Effector memory CD8-positive, alpha-beta T cell (primary cell): ENCODE data around the gene DPF3.

Experiments used
- ATAC-seq: fragments of 150-1000 bp; cut with Tn5 transposase; replicated peaks from 2 replicates; pipeline ENCODE4 v1.10.0; 2021; ENCODE audit warnings: mild to moderate bottlenecking, moderate library complexity
- DNase-seq, 3 experiments: peaks; one replicate each; pipeline ENCODE4 v3.0.0; 2021
- H3K27ac Mint-ChIP-seq, 2 donors: one replicate each; pipeline ENCODE4 v1.8.0; 2022; ENCODE audit warnings: mild to moderate bottlenecking in 2 of 2, mixed read lengths in 2 of 2, moderate library complexity in 2 of 2
- H3K27me3 Mint-ChIP-seq, 2 donors: one replicate each; pipeline ENCODE4 v1.8.0; 2022; ENCODE audit warnings: mixed read lengths in 2 of 2
- H3K36me3 Mint-ChIP-seq: one replicate; pipeline ENCODE4 v1.8.0; 2022; ENCODE audit warnings: mild to moderate bottlenecking, moderate library complexity, mixed read lengths; ENCODE audit not compliant: insufficient read depth
- H3K4me1 Mint-ChIP-seq, 2 donors: one replicate each; pipeline ENCODE4 v1.8.0; 2022; ENCODE audit warnings: low read depth in 2 of 2, mixed read lengths in 2 of 2
- H3K4me3 Mint-ChIP-seq, 2 donors: one replicate each; pipeline ENCODE4 v1.8.0; 2022; ENCODE audit warnings: mild to moderate bottlenecking in 2 of 2, mixed read lengths in 2 of 2, moderate library complexity in 2 of 2
- H3K9me3 Mint-ChIP-seq, 2 donors: one replicate each; pipeline ENCODE4 v1.8.0; 2022; ENCODE audit warnings: mixed read lengths in 2 of 2

Gene DPF3

GRCh38 chr14:72788255-72788654 lies 105.6 kb downstream of the DPF3 start:
- no peak overlapping the region for H3K27ac Mint-ChIP-seq
- no peaks in the 10 kb centered on the region for H3K9me3 Mint-ChIP-seq
- H3K36me3 Mint-ChIP-seq: no peaks in the 10 kb centered on the region
- peaks cover 12 to 14% of the 10 kb centered on the region in 2 donors for H3K27me3 Mint-ChIP-seq
- H3K4me1 Mint-ChIP-seq: peaks cover 0 to 4% of the 10 kb centered on the region in 2 donors
- ATAC-seq (no peak), DNase-seq (no peak)
- no peak overlapping the region for H3K4me3 Mint-ChIP-seq

GRCh38 chr14:72787841-72788240 lies 106.1 kb downstream of the DPF3 start:
- H3K4me3 Mint-ChIP-seq: no peak overlapping the region
- peaks cover 8 to 10% of the 10 kb centered on the region in 2 donors for H3K27me3 Mint-ChIP-seq
- DNase-seq (no peak), ATAC-seq (no peak)
- H3K27ac Mint-ChIP-seq: no peak overlapping the region
- no peaks in the 10 kb centered on the region for H3K9me3 Mint-ChIP-seq
- no peaks in the 10 kb centered on the region for H3K36me3 Mint-ChIP-seq
- H3K4me1 Mint-ChIP-seq: peaks cover 0 to 4% of the 10 kb centered on the region in 2 donors

- ATAC-seq: no peak
- Mint-ChIP-seq H3K4me1 (peaks cover 0 to 4% of the 10 kb centered on the region in 2 donors), H3K9me3 (no peaks in the 10 kb centered on the region)
These were observed 107.2 kb downstream of the DPF3 start for GRCh38 chr14:72786378-72787350.

GRCh38 chr14:72783741-72784140 lies 110.2 kb downstream of the DPF3 start:
- DNase-seq: no peak
- Mint-ChIP-seq H3K36me3 (no peaks in the 10 kb centered on the region), H3K4me1 (no peaks in the 10 kb centered on the region), H3K9me3 (no peaks in the 10 kb centered on the region), H3K4me3 (no peak overlapping the region), H3K27ac (no peak overlapping the region), H3K27me3 (no peaks in the 10 kb centered on the region)
- no peak for ATAC-seq

More at GRCh38 chr14:72786378-72787350, 107.2 kb downstream of the DPF3 start:
- Mint-ChIP-seq H3K27ac (no peak overlapping the region), H3K36me3 (no peaks in the 10 kb centered on the region), H3K4me3 (no peak overlapping the region), H3K27me3 (no peaks in the 10 kb centered on the region)
- DNase-seq: no peak

GRCh38 chr14:72782817-72783216 lies 111.1 kb downstream of the DPF3 start:
- DNase-seq: no peak
- H3K4me3 Mint-ChIP-seq: no peak overlapping the region
- no peaks in the 10 kb centered on the region for H3K4me1 Mint-ChIP-seq
- no peak overlapping the region for H3K27ac Mint-ChIP-seq
- no peaks in the 10 kb centered on the region for H3K27me3 Mint-ChIP-seq
- no peak for ATAC-seq
- H3K9me3 Mint-ChIP-seq: no peaks in the 10 kb centered on the region
- H3K36me3 Mint-ChIP-seq: no peaks in the 10 kb centered on the region

GRCh38 chr14:72781561-72782508 lies 112.1 kb downstream of the DPF3 start:
- H3K4me3 Mint-ChIP-seq: no peak overlapping the region
- H3K9me3 Mint-ChIP-seq: peaks cover 0 to 1% of the 10 kb centered on the region in 2 donors
- H3K27me3 Mint-ChIP-seq: peaks cover 0 to under 1% of the 10 kb centered on the region in 2 donors
- H3K27ac Mint-ChIP-seq: no peak overlapping the region
- H3K36me3 Mint-ChIP-seq: no peaks in the 10 kb centered on the region
- DNase-seq (no peak), ATAC-seq (no peak)
- H3K4me1 Mint-ChIP-seq: peaks cover 0 to 5% of the 10 kb centered on the region in 2 donors

GRCh38 chr14:72780751-72781150 lies 113.2 kb downstream of the DPF3 start:
- Mint-ChIP-seq H3K4me3 (no peak overlapping the region), H3K36me3 (no peaks in the 10 kb centered on the region), H3K27me3 (peaks cover 0 to 9% of the 10 kb centered on the region in 2 donors), H3K9me3 (peaks cover 0 to 1% of the 10 kb centered on the region in 2 donors), H3K4me1 (peaks cover 2 to 8% of the 10 kb centered on the region in 2 donors), H3K27ac (no peak overlapping the region)
- no peak for ATAC-seq
- no peak for DNase-seq

GRCh38 chr14:72779679-72780078 lies 114.2 kb downstream of the DPF3 start:
- no peak for ATAC-seq
- Mint-ChIP-seq H3K4me3 (no peak overlapping the region), H3K27me3 (peaks cover 0 to 19% of the 10 kb centered on the region in 2 donors), H3K9me3 (peaks cover 0 to 1% of the 10 kb centered on the region in 2 donors), H3K27ac (no peak overlapping the region), H3K4me1 (peaks cover 3 to 8% of the 10 kb centered on the region in 2 donors), H3K36me3 (no peaks in the 10 kb centered on the region)
- DNase-seq: no peak

GRCh38 chr14:72777636-72778035 lies 116.3 kb downstream of the DPF3 start:
- H3K27ac Mint-ChIP-seq: no peak overlapping the region
- H3K9me3 Mint-ChIP-seq: peaks cover 0 to 1% of the 10 kb centered on the region in 2 donors
- no peak for DNase-seq
- H3K36me3 Mint-ChIP-seq: no peaks in the 10 kb centered on the region
- peaks cover 3 to 8% of the 10 kb centered on the region in 2 donors for H3K4me1 Mint-ChIP-seq
- ATAC-seq: no peak
- no peak overlapping the region for H3K4me3 Mint-ChIP-seq
- H3K27me3 Mint-ChIP-seq: peaks cover 0 to 19% of the 10 kb centered on the region in 2 donors

GRCh38 chr14:72776701-72777261 lies 117.1 kb downstream of the DPF3 start:
- ATAC-seq: no peak
- Mint-ChIP-seq H3K4me3 (peak overlapping the region in 1 of 2 donors; percentile 19), H3K27ac (no peak overlapping the region)

GRCh38 chr14:72775923-72776554 lies 117.9 kb downstream of the DPF3 start:
- Mint-ChIP-seq H3K4me1 (peaks cover 3 to 8% of the 10 kb centered on the region in 2 donors), H3K4me3 (no peak overlapping the region), H3K36me3 (no peaks in the 10 kb centered on the region), H3K27me3 (peaks cover 0 to 26% of the 10 kb centered on the region in 2 donors), H3K27ac (no peak overlapping the region), H3K9me3 (peaks cover 0 to 1% of the 10 kb centered on the region in 2 donors)
- DNase-seq (no peak), ATAC-seq (no peak)

More at GRCh38 chr14:72776701-72777261, 117.1 kb downstream of the DPF3 start:
- Mint-ChIP-seq H3K9me3 (peaks cover 0 to 1% of the 10 kb centered on the region in 2 donors), H3K27me3 (peaks cover 0 to 23% of the 10 kb centered on the region in 2 donors), H3K4me1 (peaks cover 3 to 8% of the 10 kb centered on the region in 2 donors), H3K36me3 (no peaks in the 10 kb centered on the region)
- DNase-seq: no peak

- no peak for DNase-seq
- H3K9me3 Mint-ChIP-seq: peaks cover 0 to 1% of the 10 kb centered on the region in 2 donors
- H3K36me3 Mint-ChIP-seq: no peaks in the 10 kb centered on the region
These were observed 118.8 kb downstream of the DPF3 start for GRCh38 chr14:72774894-72775620.

More at GRCh38 chr14:72774894-72775620, 118.8 kb downstream of the DPF3 start:
- H3K27ac Mint-ChIP-seq: no peak overlapping the region
- no peak overlapping the region for H3K4me3 Mint-ChIP-seq
- peaks cover 3 to 8% of the 10 kb centered on the region in 2 donors for H3K4me1 Mint-ChIP-seq
- peaks cover 0 to 26% of the 10 kb centered on the region in 2 donors for H3K27me3 Mint-ChIP-seq
- no peak for ATAC-seq
